T-helper 1 cell treated with Interleukin-12 subunit alpha and Interleukin-12 subunit beta and Interleukin-4 antibody, amounts not matched to agents 30 μg/mL and 1 μg/mL, for 36 hours (primary cell): ENCODE results near the gene MPZL1.
A peak's percentile ranks its signal among the peaks of the same experiment; 100 is the strongest.

Experiments used
- H3K27ac Mint-ChIP-seq: one replicate; pipeline ENCODE4 v1.8.0; 2021; ENCODE audit warnings: mild to moderate bottlenecking, mixed read lengths
- H3K27me3 Mint-ChIP-seq: one replicate; pipeline ENCODE4 v1.8.0; 2021; ENCODE audit warnings: low read depth, mixed read lengths
- H3K36me3 Mint-ChIP-seq: one replicate; pipeline ENCODE4 v1.8.0; 2021; ENCODE audit warnings: low read depth, mixed read lengths
- H3K4me1 Mint-ChIP-seq: one replicate; pipeline ENCODE4 v1.8.0; 2021; ENCODE audit warnings: low read depth, mixed read lengths
- H3K4me3 Mint-ChIP-seq: one replicate; pipeline ENCODE4 v1.8.0; 2021; ENCODE audit warnings: mild to moderate bottlenecking, moderate library complexity, mixed read lengths
- H3K9me3 Mint-ChIP-seq: one replicate; pipeline ENCODE4 v1.8.0; 2021; ENCODE audit warnings: mixed read lengths

Gene MPZL1

DNA sequence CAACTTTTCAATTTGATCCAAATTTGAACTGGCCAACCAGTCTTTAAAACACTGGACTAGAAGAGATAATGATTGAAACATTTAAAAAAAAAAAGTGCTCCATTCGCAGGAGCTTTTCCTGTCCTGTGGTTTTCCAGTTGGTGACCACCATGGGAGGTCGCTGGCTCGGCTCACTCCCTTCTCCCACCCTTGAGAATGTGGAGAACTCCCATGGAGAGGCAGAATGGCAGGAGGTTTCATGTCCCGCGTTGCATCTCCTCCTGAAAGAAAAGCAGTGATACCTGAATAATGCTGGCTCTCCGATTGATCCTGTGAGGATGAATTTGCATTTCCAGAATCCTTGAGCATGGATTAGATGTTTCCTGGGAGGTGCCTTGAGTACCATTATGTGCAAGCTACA lies 16.5 kb upstream of the MPZL1 start:
- Mint-ChIP-seq H3K36me3 (peaks cover 44% of the 10 kb centered on the region), H3K9me3 (no peaks in the 10 kb centered on the region), H3K27ac (no peak overlapping the region), H3K4me3 (no peak overlapping the region), H3K4me1 (peaks cover 15% of the 10 kb centered on the region), H3K27me3 (no peaks in the 10 kb centered on the region)

DNA sequence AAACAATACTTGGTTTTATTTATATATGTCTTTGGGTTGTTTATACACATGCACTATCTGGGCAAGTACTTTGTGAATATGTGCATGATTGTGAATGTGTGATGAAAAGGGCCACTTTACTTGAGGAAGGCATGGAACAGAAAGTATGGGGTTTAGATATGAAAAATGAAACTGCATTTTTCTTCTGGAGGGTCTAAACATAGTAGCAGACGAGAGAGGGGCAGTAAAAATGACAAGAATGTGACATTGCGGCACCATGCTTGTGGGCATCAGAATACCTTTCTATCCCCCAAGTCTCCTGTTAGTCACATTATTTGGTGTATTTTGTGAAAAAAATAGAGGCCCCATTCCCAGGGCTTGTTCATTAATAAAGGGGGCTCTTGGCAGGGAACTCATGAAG lies 15.4 kb upstream of the MPZL1 start:
- no peak overlapping the region for H3K27ac Mint-ChIP-seq
- no peak overlapping the region for H3K4me3 Mint-ChIP-seq
- H3K36me3 Mint-ChIP-seq, result peaks cover 42% of the 10 kb centered on the region
- H3K27me3 Mint-ChIP-seq, result no peaks in the 10 kb centered on the region
- H3K9me3 Mint-ChIP-seq, result no peaks in the 10 kb centered on the region
- peaks cover 16% of the 10 kb centered on the region for H3K4me1 Mint-ChIP-seq

DNA sequence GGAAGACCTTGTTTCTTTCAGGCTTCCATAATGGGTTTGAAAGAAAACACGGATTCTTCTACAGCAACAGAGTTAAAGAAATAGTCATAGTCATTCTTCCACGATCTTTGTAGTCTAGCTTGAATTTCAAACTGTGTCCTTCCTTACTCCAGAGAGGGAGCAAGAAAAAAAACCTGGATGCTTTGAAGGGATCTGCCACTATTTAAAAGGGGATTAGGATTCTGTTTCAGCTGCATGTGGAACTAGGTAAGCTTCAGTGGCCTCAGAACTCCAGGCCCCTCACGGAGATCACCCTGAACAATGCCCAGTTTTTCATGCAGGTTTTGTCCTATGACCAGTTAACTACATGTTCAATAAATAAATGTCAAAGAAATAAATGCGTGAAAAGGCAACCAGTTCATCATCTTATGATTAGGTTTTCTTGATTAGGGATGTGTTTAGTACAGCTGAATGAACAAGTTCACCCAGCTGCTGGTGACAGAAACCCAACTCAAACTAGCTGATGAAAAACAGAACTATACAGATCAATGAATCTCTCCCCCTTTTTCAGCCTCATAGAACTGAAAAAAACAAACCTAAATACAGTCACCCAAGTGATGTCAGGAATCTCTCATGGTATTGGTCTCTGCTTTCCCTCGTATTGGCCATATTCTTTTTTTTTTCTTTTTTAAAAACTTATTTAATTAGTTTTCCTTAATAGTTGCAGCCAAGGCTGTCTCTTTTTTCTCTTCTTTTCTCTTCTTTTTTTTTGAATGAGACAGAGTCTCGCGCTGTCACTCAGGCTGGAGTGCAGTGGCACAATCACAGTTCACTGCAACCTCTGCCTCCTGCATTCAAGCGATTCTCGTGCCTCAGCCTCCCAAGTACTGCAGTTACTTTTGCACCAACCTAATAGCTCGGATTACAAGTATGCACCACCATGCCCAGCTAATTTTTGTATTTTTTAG lies 14.6 kb upstream of the MPZL1 start:
- H3K27me3 Mint-ChIP-seq, result no peaks in the 10 kb centered on the region
- H3K36me3 Mint-ChIP-seq, result peaks cover 37% of the 10 kb centered on the region
- H3K4me3 Mint-ChIP-seq, result no peak overlapping the region
- no peaks in the 10 kb centered on the region for H3K9me3 Mint-ChIP-seq
- peaks cover 16% of the 10 kb centered on the region for H3K4me1 Mint-ChIP-seq
- H3K27ac Mint-ChIP-seq, result no peak overlapping the region

DNA sequence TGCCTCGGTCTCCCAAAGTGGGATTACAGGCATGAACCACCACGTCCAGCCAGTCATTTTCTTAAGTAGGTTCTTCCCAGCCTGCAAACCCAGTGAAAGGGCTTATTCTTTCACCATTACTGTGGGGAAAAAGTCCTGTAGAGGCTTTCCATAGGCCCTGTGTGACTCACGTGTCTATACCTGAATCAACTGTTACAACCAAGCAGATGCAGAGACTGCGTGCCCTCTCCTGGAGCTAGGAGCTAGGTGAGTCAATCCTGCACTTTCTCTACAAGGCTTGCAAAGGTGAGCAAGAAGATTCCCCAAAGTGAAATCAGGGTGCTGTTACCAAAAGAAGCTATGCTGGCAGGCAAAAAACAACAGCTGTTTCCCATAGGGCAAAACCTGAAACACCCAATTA lies 13.8 kb upstream of the MPZL1 start:
- Mint-ChIP-seq H3K36me3 (peaks cover 35% of the 10 kb centered on the region), H3K9me3 (no peaks in the 10 kb centered on the region), H3K27ac (no peak overlapping the region), H3K27me3 (no peaks in the 10 kb centered on the region), H3K4me3 (no peak overlapping the region), H3K4me1 (peaks cover 16% of the 10 kb centered on the region)

DNA sequence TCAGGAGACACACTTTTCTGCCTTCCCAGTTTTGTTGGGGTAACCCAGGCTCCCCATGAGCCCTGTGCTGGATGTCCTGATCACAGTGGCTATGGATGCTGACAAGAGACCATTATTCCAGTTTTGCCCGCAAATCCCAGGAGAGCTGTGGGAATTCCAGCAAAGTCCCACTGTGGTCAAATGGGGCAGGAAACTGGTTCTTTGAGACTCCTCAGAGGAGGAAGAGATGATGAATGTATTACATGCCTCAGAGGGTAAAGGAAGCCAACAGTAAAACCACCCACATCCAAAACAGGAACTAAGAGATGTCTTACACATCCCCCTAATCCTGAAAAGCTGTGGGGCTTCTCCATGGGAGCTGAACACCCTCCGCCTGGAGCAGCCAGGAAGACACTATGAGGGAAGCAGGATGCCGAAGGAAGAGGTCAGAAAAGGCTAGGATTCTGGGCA lies 12.8 kb upstream of the MPZL1 start:
- H3K27ac Mint-ChIP-seq, result peak overlapping the region; percentile 62
- H3K27me3 Mint-ChIP-seq, result peaks cover 6% of the 10 kb centered on the region
- no peaks in the 10 kb centered on the region for H3K9me3 Mint-ChIP-seq
- H3K4me3 Mint-ChIP-seq, result no peak overlapping the region
- peaks cover 25% of the 10 kb centered on the region for H3K36me3 Mint-ChIP-seq
- peaks cover 22% of the 10 kb centered on the region for H3K4me1 Mint-ChIP-seq

DNA sequence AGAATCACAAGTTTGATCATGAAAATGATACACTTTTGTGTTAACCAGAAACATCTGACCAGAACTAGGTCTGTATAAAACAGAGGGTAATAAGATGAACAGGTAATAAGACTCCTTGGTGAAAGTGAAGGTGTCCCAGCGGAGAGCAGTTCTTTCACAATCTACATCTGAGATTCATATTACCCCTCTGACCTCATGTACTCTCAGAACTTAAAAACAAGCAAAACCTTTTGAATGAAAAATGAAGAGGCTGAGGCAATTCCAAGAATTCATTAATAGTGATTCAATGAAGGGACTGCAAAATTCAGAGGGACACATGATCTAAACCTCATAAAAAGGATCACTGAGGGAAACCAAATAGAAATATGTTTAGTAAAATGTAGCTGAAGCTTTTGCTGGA lies 10.9 kb upstream of the MPZL1 start:
- Mint-ChIP-seq H3K36me3 (peaks cover 17% of the 10 kb centered on the region), H3K27me3 (peaks cover 11% of the 10 kb centered on the region), H3K4me1 (peaks cover 33% of the 10 kb centered on the region), H3K9me3 (no peaks in the 10 kb centered on the region), H3K27ac (no peak overlapping the region), H3K4me3 (no peak overlapping the region)

DNA sequence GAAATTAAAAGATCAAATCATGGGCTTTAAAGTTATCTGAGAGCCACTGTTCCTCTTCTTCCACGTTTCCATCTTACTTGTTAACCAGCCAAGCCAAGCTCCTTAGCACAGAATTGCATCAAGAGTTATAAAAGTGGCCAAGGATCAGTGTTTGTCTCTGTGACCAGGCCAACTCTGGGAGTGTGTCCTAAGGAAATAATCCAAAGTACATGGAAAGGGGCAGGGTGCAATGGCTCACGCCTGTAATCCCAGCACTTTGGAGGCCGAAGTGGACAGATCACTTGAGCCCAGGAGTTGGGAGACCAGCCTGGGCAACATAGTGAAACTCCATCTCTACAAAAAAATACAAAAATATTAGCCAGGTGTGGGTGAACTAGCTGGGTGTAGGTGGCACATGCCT lies 10.0 kb upstream of the MPZL1 start:
- Mint-ChIP-seq H3K36me3 (peaks cover 13% of the 10 kb centered on the region), H3K4me1 (peaks cover 36% of the 10 kb centered on the region), H3K4me3 (no peak overlapping the region), H3K9me3 (no peaks in the 10 kb centered on the region), H3K27me3 (peaks cover 11% of the 10 kb centered on the region), H3K27ac (no peak overlapping the region)

DNA sequence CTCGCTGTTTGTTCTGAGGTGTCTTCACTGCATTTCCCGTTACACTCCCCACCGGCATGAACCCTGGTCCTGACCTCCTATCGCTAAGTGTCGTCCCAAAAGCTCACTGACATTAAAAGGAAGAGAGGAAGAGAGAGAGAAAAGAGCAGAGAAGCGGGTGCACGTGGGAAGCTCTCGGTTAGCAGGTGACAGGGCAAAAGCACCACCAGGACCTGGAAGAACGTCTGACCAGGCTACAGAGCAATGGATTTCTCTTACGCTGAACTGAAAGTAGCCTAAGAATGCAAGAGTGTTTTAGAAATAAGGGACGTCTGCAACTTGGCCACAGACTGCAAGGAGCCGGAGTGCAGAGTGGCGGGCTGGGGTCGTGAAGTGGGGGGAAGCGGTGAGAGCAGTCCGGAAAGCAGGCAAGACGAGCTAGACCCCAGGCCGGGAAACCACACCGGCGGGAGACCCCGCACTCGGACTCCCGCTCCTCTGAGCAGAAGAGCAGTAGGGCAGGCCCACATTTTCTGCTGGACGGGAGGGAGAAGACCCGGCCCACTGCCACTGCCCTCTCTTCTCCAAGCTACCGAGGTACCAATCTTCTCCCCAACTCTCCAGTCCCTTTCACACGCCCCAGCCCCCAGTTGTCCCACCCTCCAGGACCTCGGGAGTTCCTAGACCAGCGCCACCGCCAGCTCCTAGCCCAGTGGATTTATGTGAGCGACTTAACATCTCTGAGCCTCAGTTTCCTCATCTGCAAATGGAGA lies 8.3 kb upstream of the MPZL1 start:
- H3K9me3 Mint-ChIP-seq, result no peaks in the 10 kb centered on the region
- H3K4me1 Mint-ChIP-seq, result peaks cover 41% of the 10 kb centered on the region
- peaks cover 11% of the 10 kb centered on the region for H3K27me3 Mint-ChIP-seq
- H3K36me3 Mint-ChIP-seq, result peaks cover 3% of the 10 kb centered on the region
- peak overlapping the region; percentile 81 for H3K27ac Mint-ChIP-seq
- peak overlapping the region; percentile 94 for H3K4me3 Mint-ChIP-seq

DNA sequence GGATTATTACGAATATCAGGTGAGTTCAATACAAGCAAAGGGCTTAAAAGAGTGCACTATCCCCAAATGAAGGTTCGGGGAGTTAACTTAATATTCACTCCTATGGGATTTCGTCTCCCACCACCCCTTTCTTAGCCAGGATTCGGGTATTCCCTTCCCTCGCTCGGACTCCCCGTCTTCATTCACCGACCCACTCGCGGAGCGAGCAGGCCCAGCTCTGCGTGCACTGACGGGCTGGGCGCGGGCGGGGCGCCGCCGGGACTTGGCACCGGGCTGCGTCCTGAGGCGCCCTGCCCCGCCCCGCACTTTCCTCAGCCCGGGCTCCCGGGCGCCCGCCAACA lies 7.7 kb upstream of the MPZL1 start:
- peaks cover 11% of the 10 kb centered on the region for H3K27me3 Mint-ChIP-seq
- peaks cover 39% of the 10 kb centered on the region for H3K4me1 Mint-ChIP-seq
- no peaks in the 10 kb centered on the region for H3K9me3 Mint-ChIP-seq
- H3K4me3 Mint-ChIP-seq, result peak overlapping the region; percentile 94
- peaks cover 3% of the 10 kb centered on the region for H3K36me3 Mint-ChIP-seq
- no peak overlapping the region for H3K27ac Mint-ChIP-seq

DNA sequence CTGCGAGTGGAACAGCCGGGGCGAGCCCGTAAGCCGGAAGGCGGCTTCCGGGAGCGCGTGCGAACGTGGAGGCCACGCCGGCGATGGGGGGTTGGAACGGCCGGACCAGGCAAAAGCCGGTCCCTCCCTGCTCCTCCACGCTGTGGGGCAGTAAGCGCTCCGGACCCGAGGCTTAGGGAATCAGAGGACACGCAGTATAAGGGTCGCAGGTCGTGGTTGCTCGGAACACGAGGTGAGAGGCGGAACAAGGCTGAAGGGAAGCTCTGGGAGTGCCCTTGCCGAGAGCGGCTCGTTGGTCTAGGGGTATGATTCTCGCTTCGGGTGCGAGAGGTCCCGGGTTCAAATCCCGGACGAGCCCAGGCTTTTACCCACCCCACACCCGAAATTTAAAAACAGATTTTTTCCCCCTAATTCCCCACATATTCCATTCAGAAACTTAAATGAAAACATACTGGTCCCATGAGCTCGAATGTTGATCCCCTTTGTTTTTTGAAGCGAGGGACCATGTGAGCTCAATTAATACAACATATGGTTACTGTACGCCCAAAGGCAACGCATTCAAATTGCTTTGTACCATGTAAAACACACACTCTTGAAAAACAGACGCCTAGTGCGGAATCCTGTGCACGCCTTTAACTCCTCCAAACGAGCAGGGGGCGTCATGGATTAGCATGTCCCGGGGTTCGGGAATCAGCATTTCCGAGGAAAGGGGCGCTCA lies 7.2 kb upstream of the MPZL1 start:
- H3K27me3 Mint-ChIP-seq, result peaks cover 11% of the 10 kb centered on the region
- peaks cover 3% of the 10 kb centered on the region for H3K36me3 Mint-ChIP-seq
- H3K4me3 Mint-ChIP-seq, result peak overlapping the region; percentile 94
- peak overlapping the region; percentile 91 for H3K27ac Mint-ChIP-seq
- H3K9me3 Mint-ChIP-seq, result no peaks in the 10 kb centered on the region
- H3K4me1 Mint-ChIP-seq, result peaks cover 43% of the 10 kb centered on the region

DNA sequence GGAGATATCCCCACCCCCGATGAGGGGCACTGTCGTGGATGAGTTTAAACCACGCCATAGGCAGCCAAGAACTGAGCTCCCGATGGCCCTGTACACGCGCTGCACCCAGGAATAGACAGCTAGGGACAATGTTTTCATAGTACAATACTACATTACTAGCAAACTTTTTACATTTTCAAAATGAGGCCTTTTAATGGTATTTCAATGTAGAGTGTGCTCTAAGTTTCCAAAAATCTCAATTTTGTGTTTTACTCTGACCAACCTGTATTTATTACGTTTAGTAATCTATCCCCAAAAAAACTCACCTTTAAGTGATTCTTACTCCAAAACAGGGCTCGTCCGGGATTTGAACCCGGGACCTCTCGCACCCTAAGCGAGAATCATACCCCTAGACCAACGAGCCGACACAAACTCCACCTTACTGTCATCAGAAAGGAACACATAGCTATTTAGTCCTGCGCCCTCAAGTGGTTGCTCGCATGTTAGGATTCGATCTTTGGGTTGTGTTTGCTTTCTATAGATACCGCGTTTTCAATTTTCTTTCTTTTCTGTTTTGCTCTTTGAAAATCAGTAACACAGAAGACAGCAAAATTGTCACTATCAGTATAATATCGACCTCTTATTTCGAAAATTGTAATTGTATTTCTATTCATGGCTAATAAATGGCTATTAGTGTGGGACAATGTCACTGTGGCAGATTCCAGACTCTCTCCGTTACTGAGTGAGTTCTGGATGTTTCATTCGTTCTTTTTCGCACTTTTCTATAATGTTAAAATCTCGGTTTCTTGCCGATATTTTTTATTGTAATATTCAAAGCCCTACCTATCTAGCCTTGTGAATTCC lies 6.4 kb upstream of the MPZL1 start:
- H3K4me3 Mint-ChIP-seq, result peak overlapping the region; percentile 94
- peak overlapping the region; percentile 91 for H3K27ac Mint-ChIP-seq
- H3K9me3 Mint-ChIP-seq, result no peaks in the 10 kb centered on the region
- peaks cover 11% of the 10 kb centered on the region for H3K27me3 Mint-ChIP-seq
- peaks cover 3% of the 10 kb centered on the region for H3K36me3 Mint-ChIP-seq
- peaks cover 44% of the 10 kb centered on the region for H3K4me1 Mint-ChIP-seq

DNA sequence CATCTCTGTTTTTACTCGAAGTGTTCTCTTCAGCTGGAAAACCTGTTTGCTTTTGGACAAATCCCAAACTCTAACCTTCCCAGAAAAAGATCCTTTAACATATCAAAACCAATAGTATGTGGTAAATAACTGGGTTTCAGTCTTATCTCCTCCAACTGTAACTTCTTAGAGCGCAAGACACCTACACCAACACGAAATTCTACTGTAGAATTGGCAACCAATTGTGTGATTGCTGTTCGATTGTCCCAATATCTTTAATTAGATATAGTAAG lies 5.8 kb upstream of the MPZL1 start:
- no peaks in the 10 kb centered on the region for H3K9me3 Mint-ChIP-seq
- H3K27ac Mint-ChIP-seq, result peak overlapping the region; percentile 91
- peak overlapping the region; percentile 94 for H3K4me3 Mint-ChIP-seq
- H3K4me1 Mint-ChIP-seq, result peaks cover 49% of the 10 kb centered on the region
- peaks cover 3% of the 10 kb centered on the region for H3K36me3 Mint-ChIP-seq
- peaks cover 11% of the 10 kb centered on the region for H3K27me3 Mint-ChIP-seq

DNA sequence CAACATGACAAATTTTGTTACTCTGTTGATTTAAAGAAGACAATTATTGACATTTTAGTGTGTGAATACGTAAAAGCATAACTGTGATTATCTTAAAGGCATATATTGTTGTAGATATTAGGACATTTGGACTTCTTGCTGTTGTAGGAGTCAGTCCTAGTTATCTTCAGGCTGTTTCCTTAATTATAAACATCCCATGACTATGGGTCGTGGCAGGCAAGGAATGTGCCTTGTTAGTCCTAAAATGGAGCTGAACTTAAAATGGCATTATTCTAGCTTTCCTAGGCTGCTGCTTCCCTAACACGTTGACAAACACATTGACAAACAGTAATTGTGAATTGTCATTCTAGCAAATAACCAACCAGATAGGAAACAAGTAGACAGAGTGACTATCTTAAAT lies 4.4 kb upstream of the MPZL1 start:
- Mint-ChIP-seq H3K36me3 (peaks cover 3% of the 10 kb centered on the region), H3K9me3 (no peaks in the 10 kb centered on the region), H3K4me3 (peak overlapping the region; percentile 94), H3K27ac (peak overlapping the region; percentile 53), H3K27me3 (peaks cover 11% of the 10 kb centered on the region), H3K4me1 (peaks cover 55% of the 10 kb centered on the region)
